GM18909 (cell line): ENCODE measurements around the gene LRRFIP1.

Source experiments
- ATAC-seq: cut with Tn5 transposase; IDR thresholded peaks from one replicate; pipeline ENCODE4 v1.9.1; 2021; ENCODE audit warnings: mild to moderate bottlenecking; ENCODE audit not compliant: unreplicated experiment, poor library complexity

Gene LRRFIP1

GRCh38 chr2:237638176-237638575 is 10.8 kb downstream of the LRRFIP1 start:
- ATAC-seq = no peak

GRCh38 chr2:237639052-237639835 is 11.9 kb downstream of the LRRFIP1 start:
- no peak for ATAC-seq

- ATAC-seq = no peak
Measured at GRCh38 chr2:237639836-237640220, 12.4 kb downstream of the LRRFIP1 start.

- ATAC-seq = no peak
Measured at GRCh38 chr2:237640493-237640998, 13.2 kb downstream of the LRRFIP1 start.

GRCh38 chr2:237642038-237642734 is 14.8 kb downstream of the LRRFIP1 start:
- no peak for ATAC-seq

- ATAC-seq = no peak
Measured at GRCh38 chr2:237643066-237643465, 15.7 kb downstream of the LRRFIP1 start.

- ATAC-seq = no peak
Measured at GRCh38 chr2:237643582-237644380, 16.4 kb downstream of the LRRFIP1 start.

GRCh38 chr2:237644381-237644703 is 17.0 kb downstream of the LRRFIP1 start:
- no peak for ATAC-seq

GRCh38 chr2:237645261-237645660 is 17.9 kb downstream of the LRRFIP1 start:
- no peak for ATAC-seq

GRCh38 chr2:237647176-237648015 is 20.0 kb downstream of the LRRFIP1 start:
- no peak for ATAC-seq

- no peak for ATAC-seq
Measured at GRCh38 chr2:237648016-237648381, 20.6 kb downstream of the LRRFIP1 start.

- no peak for ATAC-seq
Measured at GRCh38 chr2:237649541-237650454, 22.4 kb downstream of the LRRFIP1 start.

GRCh38 chr2:237650455-237650850 is 23.1 kb downstream of the LRRFIP1 start:
- no peak for ATAC-seq

GRCh38 chr2:237651761-237652160 is 24.4 kb downstream of the LRRFIP1 start:
- ATAC-seq = no peak

GRCh38 chr2:237652181-237652580 is 24.8 kb downstream of the LRRFIP1 start:
- ATAC-seq = no peak

- no peak for ATAC-seq
Measured at GRCh38 chr2:237652854-237653253, 25.5 kb downstream of the LRRFIP1 start.

GRCh38 chr2:237653776-237654558 is 26.6 kb downstream of the LRRFIP1 start:
- ATAC-seq = no peak

- ATAC-seq = no peak
Measured at GRCh38 chr2:237657063-237657462, 29.7 kb downstream of the LRRFIP1 start.
